K562 (cell line): ENCODE data around the gene RASGRP2. TPM values are rescaled to one million over a fixed set of nuclear protein-coding genes. Genes with fewer than 3 reads are reported as not detected.

Experiments
- CC2D1A ChIP-seq: fragments of 450-650 bp; IDR thresholded peaks from 2 replicates; pipeline ENCODE4 v1.6.1; 2017; ENCODE audit warnings: mild to moderate bottlenecking
- CREBBP ChIP-seq: IDR thresholded peaks from one replicate; pipeline ENCODE4 v1.6.1; 2012; ENCODE audit warnings: low read depth, mild to moderate bottlenecking, control low read depth, inconsistent platforms, low read length
- NRF1 ChIP-seq, 2 experiments: fragments of 450-650 bp; IDR thresholded peaks in 1 of 2; conservative IDR thresholded peaks in 1 of 2; 2 replicates each; pipeline ENCODE4 v1.6.1; 2014; ENCODE audit warnings: mild to moderate bottlenecking in 2 of 2
- POLR2B ChIP-seq: fragments of 450-650 bp; IDR thresholded peaks from 2 replicates; pipeline ENCODE4 v1.6.1; 2018; ENCODE audit warnings: low read depth; ENCODE audit not compliant: partially characterized antibody
- PTTG1 ChIP-seq: fragments of 450-650 bp; IDR thresholded peaks from 2 replicates; pipeline ENCODE4 v1.6.1; 2016; ENCODE audit warnings: low read depth, mild to moderate bottlenecking, missing genetic modification characterization, missing compliant biosample characterization
- ZBTB1 ChIP-seq: sonication (generic); formaldehyde crosslinking; IDR thresholded peaks from 2 replicates; pipeline ENCODE4 v1.8.1; 2023; ENCODE audit warnings: missing genetic modification reagents, low read depth, mild to moderate bottlenecking, borderline replicate concordance
- ZFX ChIP-seq: sonication (generic); formaldehyde crosslinking; IDR thresholded peaks from 2 replicates; pipeline ENCODE4 v1.8.0; 2022; ENCODE audit warnings: mild to moderate bottlenecking, missing genetic modification reagents, moderate library complexity
- ZNF695 ChIP-seq: fragments of 450-650 bp; formaldehyde crosslinking; IDR thresholded peaks from 2 replicates; pipeline ENCODE4 v1.4.0; 2020; ENCODE audit warnings: mild to moderate bottlenecking, moderate library complexity
- polyA plus RNA-seq, 8 experiments: library from polyadenylated mRNA; depleted of rRNA in 4 of 8; stranded (reverse) in 5 of 8; unstranded in 3 of 8; fragments of >200 nt; fragmentation: Nextera tagmentation in 2 of 8; fragmentation: Illumina TruSeq in 1 of 8; extraction: Ambion mirVana in 2 of 8; extraction: Trizol in 1 of 8; gene quantifications; 2 replicates each; pipeline versions ENCODE4 v1.2.1 to v1.2.3, GENCODE V29; 2011 to 2014; ENCODE audit warnings: inconsistent platforms in 1 of 8, missing spikeins in 1 of 8
- total RNA-seq, 7 experiments: library from RNA; depleted of rRNA in 6 of 7; stranded (reverse); fragments of >200 nt in 6 of 7; fragmentation: Illumina TruSeq in 2 of 7; extraction: Trizol in 2 of 7; gene quantifications; 2 replicates each; pipeline versions ENCODE4 v1.2.1 to v1.2.3, GENCODE V29; 2011 to 2021; ENCODE audit warnings: low replicate concordance in 1 of 7
- TF ChIP-seq, protein P1 (sequence below), 3 experiments: IDR thresholded peaks in 2 of 3; conservative IDR thresholded peaks in 1 of 3; 2 replicates each; pipeline ENCODE4 v1.5.1; 2011 to 2012; ENCODE audit warnings: low read length in 3 of 3, mild to moderate bottlenecking in 3 of 3, control low read depth in 2 of 3, improper control_type of control experiment in 1 of 3, inconsistent platforms in 1 of 3, low read depth in 1 of 3, mixed read lengths in 1 of 3, moderate library complexity in 1 of 3; ENCODE audit not compliant: insufficient read depth in 2 of 3

RASGRP2 gene
- total and polyA plus RNA-seq, 9 of the 15 experiments (the other 6 are each of a cell fraction or from before 2014, with no cell fraction given): 0.87 to 22.7 (median 5.5) TPM

- peak; percentile 78 for TF ChIP-seq ZFX (CRISPR knock-in tag)
- no peak for TF ChIP-seq PTTG1
- no peak for TF ChIP-seq CREBBP
- 0 out of 4 replicates have a peak, but pooled peaks of 1 of the 2 experiments have one; percentile 32 for TF ChIP-seq NRF1 (conservative IDR thresholded peaks at IDR 0.05 in 1 of 2, IDR thresholded peaks at IDR 0.05 in 1 of 2)
- TF ChIP-seq ZBTB1 (CRISPR knock-in tag): no peak
- TF ChIP-seq POLR2B: no peak
- TF ChIP-seq ZNF695 (CRISPR knock-in tag): no peak
- TF ChIP-seq CC2D1A: peak; percentile 65; the same call in 1 of the 2 replicates
- TF ChIP-seq, protein P1, sequence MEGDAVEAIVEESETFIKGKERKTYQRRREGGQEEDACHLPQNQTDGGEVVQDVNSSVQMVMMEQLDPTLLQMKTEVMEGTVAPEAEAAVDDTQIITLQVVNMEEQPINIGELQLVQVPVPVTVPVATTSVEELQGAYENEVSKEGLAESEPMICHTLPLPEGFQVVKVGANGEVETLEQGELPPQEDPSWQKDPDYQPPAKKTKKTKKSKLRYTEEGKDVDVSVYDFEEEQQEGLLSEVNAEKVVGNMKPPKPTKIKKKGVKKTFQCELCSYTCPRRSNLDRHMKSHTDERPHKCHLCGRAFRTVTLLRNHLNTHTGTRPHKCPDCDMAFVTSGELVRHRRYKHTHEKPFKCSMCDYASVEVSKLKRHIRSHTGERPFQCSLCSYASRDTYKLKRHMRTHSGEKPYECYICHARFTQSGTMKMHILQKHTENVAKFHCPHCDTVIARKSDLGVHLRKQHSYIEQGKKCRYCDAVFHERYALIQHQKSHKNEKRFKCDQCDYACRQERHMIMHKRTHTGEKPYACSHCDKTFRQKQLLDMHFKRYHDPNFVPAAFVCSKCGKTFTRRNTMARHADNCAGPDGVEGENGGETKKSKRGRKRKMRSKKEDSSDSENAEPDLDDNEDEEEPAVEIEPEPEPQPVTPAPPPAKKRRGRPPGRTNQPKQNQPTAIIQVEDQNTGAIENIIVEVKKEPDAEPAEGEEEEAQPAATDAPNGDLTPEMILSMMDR (IDR thresholded peaks at IDR 0.05 in 2 of 3, conservative IDR thresholded peaks at IDR 0.05 in 1 of 3; ENCODE audit: insufficient read depth in 2 of 3, low read depth in 1 of 3, low read length in 3 of 3): peak; percentile 94 to 97 (median 97)
- TF ChIP-seq, all 486 proteins: peak for 77
These were observed 55.4 kb downstream of the RASGRP2 start (continued) for GRCh38 chr11:64688534-64688982.
